NB4 (cell line): Measurements from ENCODE around the gene FOXJ1.

Experiments used
- POLR2A ChIP-seq: IDR thresholded peaks from 2 replicates; pipeline ENCODE4 v1.6.1; 2011; ENCODE audit warnings: mild to moderate bottlenecking; ENCODE audit not compliant: insufficient read length; ENCODE audit errors: extremely low read depth
- TF ChIP-seq, protein P1 (sequence below): IDR thresholded peaks from one replicate; pipeline ENCODE4 v1.5.1; 2012; ENCODE audit warnings: low read depth, low read length

GRCh38 chr17:76119409-76120371, 21.4 kb downstream of the FOXJ1 start:
- TF ChIP-seq, protein P1, sequence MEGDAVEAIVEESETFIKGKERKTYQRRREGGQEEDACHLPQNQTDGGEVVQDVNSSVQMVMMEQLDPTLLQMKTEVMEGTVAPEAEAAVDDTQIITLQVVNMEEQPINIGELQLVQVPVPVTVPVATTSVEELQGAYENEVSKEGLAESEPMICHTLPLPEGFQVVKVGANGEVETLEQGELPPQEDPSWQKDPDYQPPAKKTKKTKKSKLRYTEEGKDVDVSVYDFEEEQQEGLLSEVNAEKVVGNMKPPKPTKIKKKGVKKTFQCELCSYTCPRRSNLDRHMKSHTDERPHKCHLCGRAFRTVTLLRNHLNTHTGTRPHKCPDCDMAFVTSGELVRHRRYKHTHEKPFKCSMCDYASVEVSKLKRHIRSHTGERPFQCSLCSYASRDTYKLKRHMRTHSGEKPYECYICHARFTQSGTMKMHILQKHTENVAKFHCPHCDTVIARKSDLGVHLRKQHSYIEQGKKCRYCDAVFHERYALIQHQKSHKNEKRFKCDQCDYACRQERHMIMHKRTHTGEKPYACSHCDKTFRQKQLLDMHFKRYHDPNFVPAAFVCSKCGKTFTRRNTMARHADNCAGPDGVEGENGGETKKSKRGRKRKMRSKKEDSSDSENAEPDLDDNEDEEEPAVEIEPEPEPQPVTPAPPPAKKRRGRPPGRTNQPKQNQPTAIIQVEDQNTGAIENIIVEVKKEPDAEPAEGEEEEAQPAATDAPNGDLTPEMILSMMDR: no peak
- no peak for TF ChIP-seq POLR2A
